ENCODE measurements around the gene PHLDA3.
"Not testable (repeated sequence)": the region's sequence is repeated elsewhere in the genome, so short reads cannot be mapped to it uniquely, and the experiment has no call there.

The PHLDA3 gene

DNA sequence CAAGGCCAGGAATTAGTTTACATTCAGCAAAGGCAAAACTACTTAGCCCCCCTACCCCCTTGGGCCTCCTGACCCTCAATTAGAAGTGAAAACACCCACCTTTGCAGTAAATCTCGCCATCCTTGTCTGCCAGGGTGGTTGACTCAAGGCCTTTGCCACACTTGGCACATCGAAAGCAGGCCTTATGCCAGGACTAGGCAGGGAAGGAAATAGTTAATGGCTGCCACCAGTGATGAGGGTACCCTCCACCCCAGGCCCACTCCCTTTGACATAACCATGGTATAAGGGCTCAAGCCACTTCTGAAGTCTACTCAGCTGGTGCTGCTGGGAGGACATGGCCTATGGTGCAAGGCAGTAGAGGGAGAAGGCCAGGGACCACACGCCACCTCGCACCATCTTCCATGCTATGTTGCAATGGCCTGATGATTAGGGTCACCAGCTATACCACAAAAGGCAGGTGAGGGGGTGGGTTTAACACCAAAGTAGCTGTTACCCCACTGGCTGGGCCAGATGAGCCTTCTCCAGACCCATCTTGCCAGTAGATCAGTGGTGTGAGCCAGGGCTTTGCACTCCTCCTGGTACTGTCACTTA, 16.3 kb upstream of the PHLDA3 start:
- DNase-seq = no peak

DNA sequence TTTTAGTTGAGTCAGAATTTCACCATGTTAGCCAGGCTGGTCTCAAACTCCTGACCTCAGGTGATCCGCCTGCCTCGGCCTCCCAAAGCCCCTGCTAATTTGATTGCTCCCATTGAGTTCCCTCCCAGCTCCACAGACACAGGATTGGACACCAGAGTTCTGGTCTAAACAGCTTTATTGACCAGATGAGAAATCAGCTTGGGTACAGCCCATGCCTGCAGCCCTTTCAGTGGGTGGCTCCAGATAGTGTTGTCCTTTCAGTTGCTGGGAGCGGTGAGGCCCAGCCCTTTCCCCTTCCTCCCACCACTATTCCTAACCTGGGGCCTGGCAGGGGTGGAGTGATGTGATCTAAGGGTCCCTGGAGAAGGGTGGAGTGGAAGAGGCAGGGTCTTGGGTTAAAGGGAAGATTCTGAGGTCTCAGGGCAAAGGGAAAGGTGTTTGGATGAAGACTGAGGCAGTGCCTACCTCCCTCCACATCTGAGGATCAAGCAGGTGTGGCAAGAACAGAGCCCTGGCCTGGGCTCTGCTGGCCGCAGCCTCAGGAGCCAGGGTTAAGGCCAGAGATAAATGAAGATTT, 14.5 kb upstream of the PHLDA3 start:
- DNase-seq = no peak

GRCh38 chr1:201482755-201483154, 13.8 kb upstream of the PHLDA3 start:
- no peak for DNase-seq

DNA sequence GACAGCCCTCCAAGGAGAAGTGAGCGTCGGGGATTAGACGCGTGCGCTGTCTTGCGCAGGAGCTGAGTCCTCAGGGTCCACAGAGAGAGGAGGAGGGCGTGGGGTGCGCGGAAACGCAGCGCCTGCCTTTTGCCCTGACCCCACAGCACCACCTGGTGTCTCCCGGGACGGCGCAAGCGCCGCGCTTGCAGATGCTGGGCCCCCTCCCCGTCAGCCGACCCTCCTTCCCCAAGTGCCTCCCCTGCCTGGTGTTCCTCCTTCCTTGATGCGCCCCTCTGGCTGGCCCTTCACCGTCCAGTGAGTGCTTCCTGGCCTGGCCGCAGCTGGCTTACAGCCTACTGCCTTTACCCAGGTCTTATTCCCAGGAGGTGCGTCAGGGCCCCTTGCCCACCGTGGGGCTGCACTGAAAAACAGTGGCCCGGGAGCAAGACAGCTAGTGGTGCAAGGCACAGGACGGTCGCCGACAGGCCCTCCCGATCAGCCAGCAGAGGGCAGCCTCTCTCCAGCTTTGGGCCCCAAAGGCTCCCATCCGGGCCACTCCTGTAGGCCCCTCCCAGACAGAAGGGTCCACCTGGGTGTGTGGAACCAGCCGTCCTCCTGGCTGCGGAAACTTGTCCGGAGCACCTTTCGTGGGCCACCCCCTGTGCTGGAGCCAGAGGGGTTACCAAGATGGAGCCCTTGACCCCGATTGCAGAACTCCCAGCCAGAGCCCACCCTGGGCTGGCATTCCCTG, 12.9 kb upstream of the PHLDA3 start:
- peak; percentile 79 for DNase-seq

GRCh38 chr1:201481004-201481380, 12.0 kb upstream of the PHLDA3 start:
- DNase-seq = no peak

DNA sequence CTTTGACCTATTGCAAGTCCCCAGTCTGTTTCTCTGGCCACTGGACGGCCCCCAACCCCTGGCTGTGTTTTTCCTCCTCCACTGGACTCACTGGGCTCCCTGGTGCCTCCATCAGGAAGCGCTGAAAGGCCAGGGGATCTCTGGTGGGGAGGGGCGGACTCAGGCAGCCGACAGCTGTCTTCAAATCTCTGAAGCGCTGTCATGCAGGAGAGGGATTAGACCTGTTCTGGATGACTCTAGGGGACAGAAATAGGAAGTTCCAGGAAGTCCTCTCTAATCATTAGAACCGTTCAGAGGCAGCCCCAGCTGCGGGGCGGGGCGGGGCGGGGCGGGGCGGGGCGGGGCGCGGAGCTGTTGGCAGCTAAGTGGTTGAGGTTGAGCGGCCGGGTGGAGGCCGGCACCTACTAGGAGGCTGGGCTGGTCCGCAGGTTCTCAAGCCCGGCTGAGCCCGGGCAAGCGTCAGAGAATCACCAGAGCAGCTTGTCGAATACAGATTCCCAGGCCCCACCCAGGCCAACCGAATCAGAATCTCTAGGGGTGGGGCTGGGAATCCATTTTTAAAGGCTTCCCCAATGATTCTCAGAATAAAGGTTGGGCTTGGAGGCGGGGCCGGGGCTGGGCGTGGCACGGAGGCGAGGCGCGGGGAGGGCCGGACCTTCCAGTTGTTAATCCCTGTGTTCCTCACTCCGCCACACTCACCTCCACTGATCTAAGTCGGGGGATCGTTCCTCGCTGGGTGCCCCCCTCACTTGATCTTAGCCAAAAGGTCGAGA, 11.4 kb upstream of the PHLDA3 start:
- DNase-seq = peak; percentile 11

DNA sequence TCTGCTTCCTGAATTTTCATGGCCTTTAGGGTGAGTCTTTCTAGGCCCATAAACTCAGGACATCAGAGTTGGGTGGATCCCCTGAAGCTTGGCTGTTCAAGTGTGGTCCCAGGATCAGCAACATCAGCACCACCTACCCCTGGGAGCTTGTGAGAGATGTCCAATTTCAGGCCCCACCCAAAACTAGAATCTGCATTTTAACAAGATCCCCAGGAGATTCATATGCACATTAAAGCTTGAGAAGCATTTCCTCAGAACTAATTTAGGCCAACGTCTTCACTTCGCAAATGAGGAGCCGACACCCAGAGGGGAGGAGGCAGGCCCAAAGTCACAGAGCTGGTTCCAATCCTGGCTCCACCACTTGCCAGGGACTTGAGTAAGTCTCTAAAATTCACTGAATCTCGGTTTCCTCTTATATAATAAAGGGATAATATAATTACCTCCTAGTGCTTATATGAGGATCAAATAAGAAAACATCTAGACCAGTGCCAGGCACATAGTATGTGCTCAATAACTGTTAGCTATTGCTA, 10.3 kb upstream of the PHLDA3 start:
- no peak for DNase-seq

- not testable (repeated sequence) for DNase-seq
These were observed 9.7 kb upstream of the PHLDA3 start for GRCh38 chr1:201478666-201479065.

- no peak for DNase-seq
These were observed 7.8 kb upstream of the PHLDA3 start for GRCh38 chr1:201476670-201477344.

DNA sequence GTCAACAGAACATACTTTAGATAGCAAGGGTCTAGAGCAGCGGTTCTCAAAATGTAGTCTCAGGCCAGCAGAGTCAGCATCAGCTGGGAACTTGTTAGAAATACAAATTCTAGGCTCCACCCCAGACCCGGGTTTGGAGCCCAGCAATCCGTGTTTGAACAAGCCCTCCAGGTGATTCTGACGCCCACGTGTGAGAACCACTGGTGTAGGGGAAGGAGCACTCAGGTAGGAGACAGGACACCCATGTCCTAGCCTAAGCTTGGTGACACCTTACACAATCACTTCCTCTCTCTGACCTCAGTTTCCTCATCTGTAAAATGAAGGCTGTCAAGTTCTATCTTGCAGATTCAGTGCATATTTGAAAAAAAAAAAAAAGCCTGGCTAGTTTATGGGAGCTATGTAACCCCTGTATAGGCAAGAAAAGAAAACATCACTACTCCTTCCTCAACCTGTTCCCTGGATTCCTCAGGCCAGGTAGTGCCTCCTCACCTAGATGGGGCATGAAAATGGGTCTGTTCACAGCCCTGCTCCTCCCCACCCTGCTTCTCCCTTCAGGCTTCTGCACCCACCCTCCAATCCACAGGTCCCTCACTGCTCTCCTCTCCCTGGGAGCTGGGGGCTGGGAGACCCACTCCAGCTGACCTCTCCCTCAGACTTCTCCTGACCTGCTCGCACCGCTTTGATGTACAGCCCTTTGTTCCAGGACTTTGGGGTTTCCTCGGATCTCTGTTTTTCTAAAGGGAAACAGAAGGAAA, 7.1 kb upstream of the PHLDA3 start:
- DNase-seq = no peak

GRCh38 chr1:201475130-201475529, 6.1 kb upstream of the PHLDA3 start:
- DNase-seq = no peak

GRCh38 chr1:201473296-201473695, 4.3 kb upstream of the PHLDA3 start:
- no peak for DNase-seq

GRCh38 chr1:201472321-201472720, 3.3 kb upstream of the PHLDA3 start:
- not testable (repeated sequence) for DNase-seq

- no peak for DNase-seq
These were observed 2.8 kb upstream of the PHLDA3 start for GRCh38 chr1:201471772-201472171.

- no peak for DNase-seq
These were observed 1.6 kb upstream of the PHLDA3 start for GRCh38 chr1:201470581-201470980.

DNA sequence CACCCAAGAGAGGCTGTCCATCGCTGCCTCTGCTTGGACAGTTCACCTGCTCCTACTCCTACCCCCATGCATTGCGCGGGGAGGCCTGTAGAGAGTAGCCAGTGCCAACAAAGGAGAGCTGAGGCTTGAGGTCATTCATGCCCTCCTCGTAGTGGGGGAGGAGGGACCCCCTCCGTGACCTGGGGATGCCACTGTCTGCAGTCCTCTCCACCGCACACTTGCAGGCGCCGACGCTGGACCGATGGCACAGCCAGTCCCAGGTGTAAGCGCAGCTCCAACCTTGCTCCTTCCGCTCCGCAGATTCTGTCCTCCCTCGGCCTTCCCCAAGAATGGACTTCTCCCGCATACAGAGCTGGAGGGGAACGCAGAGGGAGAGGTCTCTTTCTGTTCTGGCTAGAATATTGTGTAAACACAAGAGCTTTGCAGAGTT, 672 bp upstream of the PHLDA3 start:
- DNase-seq = no peak

GRCh38 chr1:201468501-201468843, 516 bp downstream of the PHLDA3 start:
- DNase-seq = peak; percentile 34

- no peak for DNase-seq
These were observed 2.5 kb downstream of the PHLDA3 start for GRCh38 chr1:201466492-201466891.

DNA sequence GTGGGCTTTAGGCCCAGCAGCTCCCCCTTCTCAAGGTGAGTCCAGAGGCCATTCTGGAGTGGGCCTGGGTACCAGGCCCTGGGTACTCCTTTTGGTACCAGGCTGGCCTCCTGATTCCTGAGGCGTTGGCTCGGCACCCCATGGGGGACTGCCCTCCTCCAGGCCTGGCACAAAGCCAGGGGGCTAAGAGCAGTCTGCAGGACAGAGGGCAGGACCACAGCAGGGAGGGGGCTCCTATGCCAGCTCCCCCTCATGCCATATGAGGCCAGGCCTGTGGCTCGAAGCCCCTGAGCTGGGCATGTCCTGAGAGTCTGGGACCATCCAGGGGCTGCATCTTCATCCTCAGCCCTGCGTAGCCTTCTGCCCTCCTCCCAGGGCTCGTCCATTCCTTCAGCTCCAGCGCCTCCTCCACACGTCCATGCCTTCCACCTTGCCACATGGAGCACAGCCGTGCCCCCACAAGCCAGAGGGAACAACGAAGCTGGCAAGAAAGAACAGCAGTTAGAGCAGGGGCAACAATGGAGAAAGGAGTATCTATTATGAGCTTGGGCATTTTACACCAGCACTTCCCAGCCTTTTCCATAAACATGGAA, 3.2 kb downstream of the PHLDA3 start:
- no peak for DNase-seq

GRCh38 chr1:201463071-201463552, 5.9 kb downstream of the PHLDA3 start:
- no peak for DNase-seq

DNA sequence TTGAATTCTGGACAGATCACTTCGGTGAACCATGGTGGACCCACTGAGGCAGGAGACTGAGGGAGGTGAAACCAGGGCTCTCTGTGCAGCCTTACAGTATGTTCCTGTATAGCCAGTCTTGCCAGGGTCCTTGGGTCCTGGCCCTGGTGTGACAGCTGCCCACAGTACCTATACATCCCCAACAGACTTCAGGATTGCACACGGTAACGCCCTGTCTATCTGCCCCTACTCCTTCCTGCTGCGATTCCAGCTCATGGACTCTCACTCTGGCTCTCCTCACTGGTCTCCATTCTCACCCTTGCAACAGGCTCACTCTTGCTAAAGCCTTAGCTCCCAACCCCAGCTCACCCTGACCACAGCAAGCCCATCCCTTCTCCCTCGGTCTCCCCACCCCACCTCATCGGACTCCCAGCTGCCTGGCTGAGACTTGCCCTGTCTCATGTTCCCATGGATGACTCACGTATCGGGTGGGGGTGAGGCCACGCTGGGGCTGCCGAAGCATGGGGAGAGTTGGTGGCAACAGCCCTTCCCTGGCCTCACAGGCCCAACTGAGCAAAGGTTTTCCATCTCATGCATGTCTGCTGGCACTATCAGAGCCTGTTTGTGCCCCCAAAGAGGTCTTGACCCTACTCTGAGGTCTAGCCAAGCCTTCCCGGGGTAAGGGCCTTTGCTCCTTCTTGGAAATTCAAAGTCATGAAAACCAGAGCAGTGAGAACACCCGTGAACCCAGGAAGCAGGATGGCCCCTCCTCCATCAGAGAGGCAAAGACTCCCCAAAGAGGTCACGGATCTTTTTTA, 7.1 kb downstream of the PHLDA3 start:
- no peak for DNase-seq
